T-helper 2 cell (primary cell): ENCODE data around the gene NEB.
"Not testable (repeated sequence)": the region's sequence is repeated elsewhere in the genome, so short reads cannot be mapped to it uniquely, and the experiment has no call there.

Source experiments
- DNase-seq, 5 experiments: peaks; one replicate each; pipeline versions ENCODE4 v3.0.0 to v3.0.0-alpha.2; 2012 to 2022

Gene NEB

GRCh38 chr2:151609705-151610104, 124.6 kb downstream of the NEB start:
- no peak for DNase-seq

- not testable (repeated sequence) for DNase-seq
Observed at GRCh38 chr2:151607459-151608424, 126.5 kb downstream of the NEB start.

GRCh38 chr2:151603530-151603929, 130.7 kb downstream of the NEB start:
- DNase-seq: not testable (repeated sequence)

- DNase-seq: not testable (repeated sequence)
Observed at GRCh38 chr2:151602402-151602801, 131.9 kb downstream of the NEB start.

GRCh38 chr2:151601803-151602202, 132.5 kb downstream of the NEB start:
- DNase-seq: not testable (repeated sequence)

- DNase-seq: not testable (repeated sequence)
Observed at GRCh38 chr2:151596903-151597608, 137.2 kb downstream of the NEB start.

GRCh38 chr2:151591908-151592255, 142.4 kb downstream of the NEB start:
- DNase-seq: not testable (repeated sequence)

GRCh38 chr2:151591250-151591907, 142.9 kb downstream of the NEB start:
- not testable (repeated sequence) for DNase-seq

GRCh38 chr2:151581300-151581699, 153.0 kb downstream of the NEB start:
- DNase-seq: not testable (repeated sequence)

GRCh38 chr2:151580697-151581096, 153.6 kb downstream of the NEB start:
- not testable (repeated sequence) for DNase-seq

- no peak for DNase-seq
Observed at GRCh38 chr2:151577116-151577515, 157.2 kb downstream of the NEB start.

- DNase-seq: no peak
Observed at GRCh38 chr2:151576080-151576479, 158.2 kb downstream of the NEB start.

- DNase-seq: no peak
Observed at GRCh38 chr2:151575338-151575737, 158.9 kb downstream of the NEB start.

GRCh38 chr2:151570191-151570590, 164.1 kb downstream of the NEB start:
- no peak for DNase-seq

- no peak for DNase-seq
Observed at GRCh38 chr2:151569167-151569566, 165.1 kb downstream of the NEB start.

- no peak for DNase-seq
Observed at GRCh38 chr2:151568501-151568900, 165.8 kb downstream of the NEB start.

- no peak for DNase-seq
Observed at GRCh38 chr2:151567006-151567405, 167.3 kb downstream of the NEB start.

- DNase-seq: no peak
Observed at GRCh38 chr2:151562398-151562797, 171.9 kb downstream of the NEB start.

- DNase-seq: no peak
Observed at GRCh38 chr2:151560289-151560688, 174.0 kb downstream of the NEB start.

GRCh38 chr2:151559431-151559830, 174.8 kb downstream of the NEB start:
- not testable (repeated sequence) for DNase-seq

GRCh38 chr2:151557883-151558282, 176.4 kb downstream of the NEB start:
- DNase-seq: not testable (repeated sequence)

GRCh38 chr2:151556121-151556520, 178.2 kb downstream of the NEB start:
- DNase-seq: no peak

- no peak for DNase-seq
Observed at GRCh38 chr2:151552287-151552686, 182.0 kb downstream of the NEB start.
